GM19455 (cell line): Measurements from ENCODE around the gene PRDM13.
"Not testable (repeated sequence)": the region's sequence is repeated elsewhere in the genome, so short reads cannot be mapped to it uniquely, and the experiment has no call there.

Experiments used
- ATAC-seq: cut with Tn5 transposase; IDR thresholded peaks from one replicate; pipeline ENCODE4 v1.9.1; 2021; ENCODE audit not compliant: unreplicated experiment

The PRDM13 gene

GRCh38 chr6:99606656-99607415 is at the start of gene PRDM13:
Gene PRDM13 (plus strand): TSS chr6:99606833. CDS start chr6:99607035, 202 bp downstream.
- ATAC-seq: no peak

DNA sequence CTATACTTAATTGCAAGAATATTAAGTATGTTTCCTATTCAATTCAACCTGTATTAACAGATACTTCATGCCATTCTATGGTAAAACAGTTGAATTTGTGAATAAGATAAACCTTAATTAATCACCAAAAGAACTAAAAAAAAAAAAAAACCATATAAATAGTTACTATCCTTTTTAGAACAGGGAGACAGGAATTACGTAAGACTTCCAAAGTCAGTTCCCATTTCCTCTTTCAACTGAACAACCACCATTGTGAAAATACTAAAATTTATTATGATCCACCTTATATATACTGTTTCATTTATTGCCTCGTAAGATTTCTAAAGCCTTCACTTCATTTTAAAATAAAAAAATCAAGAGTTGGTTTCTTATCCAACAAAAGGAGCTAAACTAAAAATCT is 47.6 kb upstream of the PRDM13 start:
- no peak for ATAC-seq

DNA sequence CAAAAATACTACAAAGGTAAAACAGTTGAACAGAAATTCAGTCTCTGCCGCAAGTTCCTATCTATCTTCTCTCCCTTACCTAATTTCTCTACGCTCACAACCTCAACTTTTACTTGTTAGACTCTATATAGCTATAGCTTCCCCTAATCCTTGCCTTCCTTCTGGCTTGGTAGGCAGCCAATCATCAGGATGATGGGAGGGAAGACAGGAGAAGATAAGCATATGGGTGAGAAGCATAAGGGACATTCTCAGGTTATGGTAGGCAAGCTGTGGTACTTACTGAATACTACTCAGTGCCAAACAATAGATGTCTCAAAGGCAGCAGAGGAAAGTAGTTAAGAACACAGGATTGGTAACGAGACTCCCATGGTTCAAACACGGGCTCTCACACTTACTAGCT is 46.0 kb upstream of the PRDM13 start:
- no peak for ATAC-seq

- ATAC-seq: no peak
Measured at GRCh38 chr6:99563056-99563723, 43.4 kb upstream of the PRDM13 start.

GRCh38 chr6:99568103-99568933 is 38.3 kb upstream of the PRDM13 start, which contains the start of gene CCNC:
Gene CCNC (minus strand): TSS chr6:99568660. CDS start chr6:99568527, 133 bp downstream.
- ATAC-seq: peak; percentile 99

DNA sequence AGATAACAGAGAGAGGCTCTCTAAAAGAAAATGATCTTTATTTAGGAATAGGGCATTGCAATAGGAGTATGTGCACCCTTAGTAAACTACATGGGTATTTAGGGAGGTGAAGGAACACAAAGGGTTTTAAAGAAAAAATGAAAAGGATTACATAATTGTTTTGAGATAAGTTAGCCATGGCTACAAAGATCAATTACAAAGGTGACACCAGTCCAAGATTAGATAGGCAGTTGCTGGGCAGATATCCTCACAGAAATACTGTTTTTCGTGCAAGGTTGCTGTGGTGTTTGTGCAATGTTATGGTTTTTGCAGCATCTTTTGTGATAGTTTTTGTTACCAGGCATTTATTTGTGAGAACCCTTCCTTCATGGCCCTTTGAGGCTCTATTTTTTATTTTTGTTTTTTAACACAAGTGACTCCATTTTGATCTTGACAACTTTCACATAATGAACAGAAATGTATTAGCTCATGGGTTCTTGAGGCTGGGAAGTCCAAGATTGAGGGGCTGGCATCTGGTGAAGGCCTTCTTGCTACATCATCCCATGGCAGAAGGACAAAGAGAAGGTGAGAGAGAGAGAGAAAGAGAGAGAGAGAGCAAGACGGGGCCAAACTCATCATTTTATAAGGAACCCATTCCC is 32.5 kb upstream of the PRDM13 start:
- ATAC-seq: no peak

- no peak for ATAC-seq
Measured at GRCh38 chr6:99575544-99576227, 30.9 kb upstream of the PRDM13 start.

- no peak for ATAC-seq
Measured at GRCh38 chr6:99579781-99580180, 26.9 kb upstream of the PRDM13 start.

DNA sequence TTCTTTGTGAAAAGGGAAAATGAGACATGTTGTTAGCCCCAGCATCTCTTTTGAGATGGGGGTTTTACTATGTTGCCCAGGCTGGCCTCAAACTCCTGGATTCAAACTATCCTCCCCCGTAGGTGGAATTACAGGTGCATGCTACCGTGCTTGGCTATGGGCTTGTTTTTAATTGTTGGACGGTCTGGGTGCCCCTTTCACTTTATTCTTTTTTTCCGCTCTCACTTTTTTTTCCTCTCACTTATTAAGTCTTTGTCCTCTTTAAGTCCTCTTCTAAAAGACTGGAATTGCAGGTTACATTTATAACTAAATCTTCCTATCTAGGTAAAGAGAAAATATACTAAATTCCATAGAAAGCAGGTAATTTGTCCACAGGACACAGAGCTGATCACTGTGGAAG is 18.8 kb upstream of the PRDM13 start:
- ATAC-seq: no peak

GRCh38 chr6:99588618-99589289 is 17.9 kb upstream of the PRDM13 start:
- ATAC-seq: peak; percentile 97

- peak; percentile 22 for ATAC-seq
Measured at GRCh38 chr6:99589290-99589672, 17.4 kb upstream of the PRDM13 start.

DNA sequence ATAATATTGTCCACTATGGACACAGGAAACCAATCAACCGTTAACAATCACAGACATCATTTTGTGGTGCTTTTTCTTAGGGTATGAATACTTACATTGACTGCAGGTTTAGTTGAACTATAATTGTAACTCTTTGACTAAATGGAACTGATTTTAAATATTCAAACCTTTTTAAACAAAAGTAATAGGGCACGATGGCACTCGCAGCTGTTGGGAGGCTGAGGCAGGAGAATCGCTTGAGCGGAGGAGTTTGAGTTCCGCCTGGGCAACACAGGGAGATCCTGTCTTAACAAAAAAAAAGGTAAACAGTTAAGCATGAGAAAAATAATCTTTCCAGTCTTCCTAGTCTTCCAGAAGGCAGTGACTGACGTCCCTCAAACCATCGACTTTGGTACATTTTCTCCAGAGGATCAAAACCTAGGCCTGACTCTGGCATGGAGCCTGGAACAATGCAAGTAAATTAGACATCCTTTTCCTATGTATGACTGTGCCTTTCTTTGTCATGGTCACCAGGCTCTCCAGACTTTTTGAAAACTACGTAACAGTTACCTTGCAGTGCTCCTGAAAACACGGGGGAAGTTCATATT is 16.6 kb upstream of the PRDM13 start:
- ATAC-seq: no peak

- ATAC-seq: no peak
Measured at GRCh38 chr6:99590728-99591672, 15.6 kb upstream of the PRDM13 start.

- ATAC-seq: no peak
Measured at GRCh38 chr6:99591673-99592364, 14.8 kb upstream of the PRDM13 start.

- ATAC-seq: no peak
Measured at GRCh38 chr6:99592900-99593299, 13.7 kb upstream of the PRDM13 start.

GRCh38 chr6:99594696-99595095 is 11.9 kb upstream of the PRDM13 start:
- ATAC-seq: not testable (repeated sequence)

DNA sequence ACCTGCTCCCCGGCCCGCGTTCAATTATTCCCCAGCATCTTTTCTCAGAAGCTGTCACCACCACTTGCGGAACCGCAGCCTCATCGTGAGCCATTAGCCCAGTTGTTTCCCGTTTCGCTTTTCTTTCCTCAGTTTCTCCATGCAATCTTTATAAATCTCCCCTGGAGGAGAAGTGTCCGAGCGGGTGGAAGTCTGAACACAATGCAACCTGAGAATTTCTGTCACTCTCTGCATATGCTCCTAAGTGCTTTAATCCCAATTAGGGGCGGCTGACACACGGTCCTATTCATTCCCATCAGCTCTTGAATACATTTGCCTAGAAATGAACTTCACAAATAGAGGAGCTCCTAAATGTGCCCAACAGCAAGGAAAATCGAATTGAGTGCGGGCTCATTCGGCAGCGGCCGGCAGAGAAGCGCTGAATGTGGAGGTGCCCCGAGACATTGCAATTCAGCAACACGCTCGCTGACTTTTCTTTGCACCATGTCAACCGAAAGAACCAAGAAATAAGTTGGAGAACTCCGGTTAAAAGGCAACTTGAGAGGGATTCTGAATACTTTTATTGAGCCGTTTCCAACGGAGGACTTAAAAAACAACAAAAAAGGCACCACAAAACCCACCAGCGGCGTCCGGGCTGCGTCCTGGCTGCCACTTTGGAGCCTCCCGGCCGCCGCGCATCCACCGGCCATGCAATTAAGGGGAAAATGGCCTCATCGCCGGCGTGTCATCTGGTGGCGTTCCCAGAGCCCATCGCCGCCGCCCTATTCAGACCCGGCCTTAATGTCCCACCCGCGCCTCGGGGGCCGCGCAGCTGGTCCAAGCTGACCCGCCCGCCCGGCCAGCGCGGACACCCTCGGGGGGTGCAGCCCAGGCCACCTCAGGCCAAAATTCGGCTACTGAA is 3.9 kb upstream of the PRDM13 start:
- no peak for ATAC-seq
